K562 (cell line): Measurements from ENCODE around the gene CDH8. TPM values are rescaled to one million over a fixed set of nuclear protein-coding genes. Genes with fewer than 3 reads are reported as not detected.

Experiments used
- ATAC-seq: fragments of 200-7000 bp; cut with Tn5 transposase; 3 replicates; pipeline ENCODE4 v1.9.1; 2020; ENCODE audit warnings: moderate library complexity
- BruUV-seq: library from RNA; stranded (reverse); fragments of 400-500 nt; replicated peaks from 2 replicates; lab custom pipeline; 2021; lab: Mats Ljungman, UMichigan
- CTCF ChIA-PET: fragments of 300-600 bp; formaldehyde crosslinking; extraction: SDS; loops from one replicate; lab custom pipeline; 2021; ENCODE audit warnings: low intra/inter-chr PET ratio; lab: Yijun Ruan, JAX
- POLR2A ChIA-PET: fragments of 300-600, 350-650 bp; sonication (Branson Sonifier 250); formaldehyde crosslinking; extraction: SDS; loops from one replicate; lab custom pipeline; 2021; ENCODE audit warnings: antibody characterized with exemption, inconsistent platforms; lab: Yijun Ruan, JAX
- DNase-seq, 4 experiments: peaks; one replicate each; pipeline versions ENCODE4 v3.0.0 to v3.0.0-alpha.2; 2011 to 2018; ENCODE audit warnings: low spot score in 3 of 4, mixed read lengths in 3 of 4; ENCODE audit errors: extremely low read depth in 1 of 4
- FAIRE-seq: peaks from 2 replicates; lab custom pipeline; 2011; peaks lifted over from hg19 to GRCh38; lab: Jason Lieb, UNC
- H2AFZ ChIP-seq: 2 replicates; pipeline ENCODE4 v1.6.0; 2011; ENCODE audit warnings: low read depth, low read length, control low read depth, inconsistent platforms
- H3K27ac ChIP-seq: fragments of 200-600 bp; 3 replicates; pipeline ENCODE4 v1.8.0; 2011; ENCODE audit warnings: low read depth, mild to moderate bottlenecking, control low read depth, inconsistent platforms, low read length, moderate library complexity, mixed read lengths; ENCODE audit errors: extremely low read depth
- H3K27me3 ChIP-seq, 2 experiments: fragments of 300-600 bp in 1 of 2; 2 replicates in 1 of 2; 3 replicates in 1 of 2; pipeline versions ENCODE4 v1.6.0 to v1.8.0; 2011; ENCODE audit warnings: inconsistent platforms in 2 of 2, low read length in 2 of 2, mild to moderate bottlenecking in 1 of 2, mixed read lengths in 1 of 2, moderate library complexity in 1 of 2; ENCODE audit not compliant: control insufficient read depth in 2 of 2, insufficient read depth in 2 of 2
- H3K36me3 ChIP-seq: fragments of 300-600 bp; 3 replicates; pipeline ENCODE4 v1.8.0; 2011; ENCODE audit warnings: mild to moderate bottlenecking, low read length, inconsistent platforms; ENCODE audit not compliant: control insufficient read depth, insufficient read depth
- H3K4me1 ChIP-seq, 2 experiments: fragments of 200-600 bp in 1 of 2; replicated peaks in 1 of 2; 2 replicates in 1 of 2; 3 replicates in 1 of 2; pipeline versions ENCODE4 v1.5.1 to v1.8.0; 2011; ENCODE audit warnings: inconsistent platforms in 2 of 2, low read length in 2 of 2, mild to moderate bottlenecking in 1 of 2, mixed read lengths in 1 of 2, moderate library complexity in 1 of 2; ENCODE audit not compliant: control insufficient read depth in 2 of 2, insufficient read depth in 2 of 2
- H3K4me2 ChIP-seq: 2 replicates; pipeline ENCODE4 v1.6.1; 2011; ENCODE audit warnings: low read length, control low read depth, inconsistent platforms, mixed read lengths; ENCODE audit not compliant: insufficient read depth
- H3K4me3 ChIP-seq: fragments of 200-600 bp; sonication (generic), shearing (Covaris generic); 2 replicates; pipeline ENCODE4 v1.5.1; 2016; ENCODE audit warnings: control low read depth, inconsistent platforms
- H3K79me2 ChIP-seq: fragments of 200-600 bp; 3 replicates; pipeline ENCODE4 v1.8.0; 2011; ENCODE audit warnings: low read length, inconsistent platforms; ENCODE audit not compliant: control insufficient read depth, insufficient read depth
- H3K9ac ChIP-seq, 2 experiments: 2 replicates each; pipeline versions ENCODE4 v1.6.0 to v1.6.1; 2011; ENCODE audit warnings: low read depth in 2 of 2, low read length in 2 of 2, control low read depth in 1 of 2, inconsistent platforms in 1 of 2, mild to moderate bottlenecking in 1 of 2, mixed read lengths in 1 of 2; ENCODE audit not compliant: insufficient read depth in 1 of 2
- H3K9me1 ChIP-seq: one replicate; pipeline ENCODE4 v1.6.0; 2011; ENCODE audit warnings: inconsistent platforms, mild to moderate bottlenecking, low read length, moderate library complexity; ENCODE audit not compliant: control insufficient read depth, insufficient read depth
- H3K9me3 ChIP-seq: replicated peaks from 2 replicates; pipeline ENCODE4 v1.5.1; 2011; ENCODE audit warnings: low read depth, low read length, inconsistent platforms; ENCODE audit not compliant: control insufficient read depth, insufficient read depth
- H4K20me1 ChIP-seq: replicated peaks from 2 replicates; pipeline ENCODE4 v1.6.1; 2011; ENCODE audit warnings: low read length, inconsistent platforms, mixed read lengths; ENCODE audit not compliant: control insufficient read depth, insufficient read depth
- DMBX1 ChIP-seq: fragments of 250-450 bp; sonication (Bioruptor Pico); IDR thresholded peaks from 2 replicates; pipeline ENCODE4 v1.8.0; 2022; ENCODE audit warnings: inconsistent platforms, mild to moderate bottlenecking, moderate library complexity, borderline replicate concordance
- E4F1 ChIP-seq: fragments of 250-450 bp; sonication (Bioruptor Pico); IDR thresholded peaks from 2 replicates; pipeline ENCODE4 v1.5.0; 2021; ENCODE audit warnings: mild to moderate bottlenecking, borderline replicate concordance
- KAT7 ChIP-seq: sonication (generic); formaldehyde crosslinking; IDR thresholded peaks from 2 replicates; pipeline ENCODE4 v1.8.0; 2022; ENCODE audit warnings: missing genetic modification reagents, mild to moderate bottlenecking, borderline replicate concordance
- KDM1A ChIP-seq, 2 experiments: fragments of 450-650 bp; IDR thresholded peaks; 2 replicates each; pipeline ENCODE4 v1.6.1; 2016; ENCODE audit warnings: mild to moderate bottlenecking in 2 of 2
- MTA1 ChIP-seq: fragments of 450-650 bp; IDR thresholded peaks from 2 replicates; pipeline ENCODE4 v1.6.1; 2017; ENCODE audit warnings: borderline replicate concordance
- RUNX1 ChIP-seq: sonication (generic); IDR thresholded peaks from 2 replicates; pipeline ENCODE4 v1.6.1; 2016; ENCODE audit warnings: antibody characterized with exemption, low read depth
- ZNF436 ChIP-seq: fragments of 250-450, 450-650 bp; sonication (Bioruptor Pico); formaldehyde crosslinking; IDR thresholded peaks from 2 replicates; pipeline ENCODE4 v1.7.0; 2020; ENCODE audit warnings: mild to moderate bottlenecking
- WGBS: fragments of 100-300 bp; shearing (Covaris generic); methylation state at CpG from one replicate; pipeline ENCODE4 v1.1.6; 2016; ENCODE audit warnings: low coverage, mixed read lengths; ENCODE audit not compliant: insufficient coverage; ENCODE audit errors: missing lambda C conversion rate; 5-methylcytosine and 5-hydroxymethylcytosine counted together
- in situ Hi-C: fragments of 300-500 bp; cut with MboI; formaldehyde crosslinking; loops from 4 replicates; pipeline ENCODE4 v1.15.0; 2018; ENCODE audit warnings: inconsistent platforms, mixed read lengths
- intact Hi-C: fragments of 100-400 bp; cut with micrococcal nuclease; formaldehyde crosslinking; loops from 2 replicates; pipeline ENCODE4 v1.14.2; 2022
- polyA plus RNA-seq, 8 experiments: library from polyadenylated mRNA; depleted of rRNA in 4 of 8; stranded (reverse) in 5 of 8; unstranded in 3 of 8; fragments of >200 nt; fragmentation: Nextera tagmentation in 2 of 8; fragmentation: Illumina TruSeq in 1 of 8; extraction: Ambion mirVana in 2 of 8; extraction: Trizol in 1 of 8; gene quantifications; 2 replicates each; pipeline versions ENCODE4 v1.2.1 to v1.2.3, GENCODE V29; 2011 to 2014; ENCODE audit warnings: inconsistent platforms in 1 of 8, missing spikeins in 1 of 8
- total RNA-seq, 7 experiments: library from RNA; depleted of rRNA in 6 of 7; stranded (reverse); fragments of >200 nt in 6 of 7; fragmentation: Illumina TruSeq in 2 of 7; extraction: Trizol in 2 of 7; gene quantifications; 2 replicates each; pipeline versions ENCODE4 v1.2.1 to v1.2.3, GENCODE V29; 2011 to 2021; ENCODE audit warnings: low replicate concordance in 1 of 7

Gene CDH8
- total and polyA plus RNA-seq, 9 of the 15 experiments (the other 6 are each of a cell fraction or from before 2014, with no cell fraction given): 0.22 to 1.4 (median 0.42) TPM; not detected in 4

GRCh38 chr16:62058412-62058811, 22.2 kb upstream of the CDH8 start (continued):
- no peak for TF ChIP-seq DMBX1 (CRISPR knock-in tag)
- no peak for TF ChIP-seq RUNX1
- TF ChIP-seq, all 486 proteins: peak for 0

- in situ Hi-C loops: no loop called here
- Histone ChIP-seq H3K4me1 (no peaks in the 10 kb centered on the region), H3K9ac (no peak overlapping the region), H3K27ac (no peak overlapping the region), H3K9me1 (no peaks in the 10 kb centered on the region), H3K79me2 (no peaks in the 10 kb centered on the region)
- intact Hi-C loops: no loop called here
- ChIA-PET CTCF (no interaction called here), POLR2A (no interaction called here)
- no peak for FAIRE-seq
- no peak for DNase-seq
- WGBS: 3% methylated on average over 4 of the region's 4 CpGs
- no TSS peak for BruUV-seq
- ATAC-seq: no peak
- TF ChIP-seq KDM1A (IDR thresholded peaks at IDR 0.05) (no peak), MTA1 (no peak)
- TF ChIP-seq, all 486 proteins: peak for 0
- Histone ChIP-seq H3K4me3 (no peak overlapping the region), H3K4me2 (no peak overlapping the region), H2AFZ (no peak overlapping the region), H3K36me3 (no peaks in the 10 kb centered on the region), H3K9me3 (no peaks in the 10 kb centered on the region), H4K20me1 (no peaks in the 10 kb centered on the region), H3K27me3 (no peaks in the 10 kb centered on the region)
Measured at GRCh38 chr16:62051942-62052341, 15.7 kb upstream of the CDH8 start.

GRCh38 chr16:62050793-62051192, 14.6 kb upstream of the CDH8 start:
- Histone ChIP-seq H3K9me3 (no peaks in the 10 kb centered on the region), H3K36me3 (no peaks in the 10 kb centered on the region), H3K4me2 (no peak overlapping the region), H2AFZ (no peak overlapping the region), H3K9me1 (no peaks in the 10 kb centered on the region), H4K20me1 (no peaks in the 10 kb centered on the region), H3K27ac (no peak overlapping the region), H3K9ac (no peak overlapping the region), H3K27me3 (no peaks in the 10 kb centered on the region), H3K4me1 (no peaks in the 10 kb centered on the region), H3K4me3 (no peak overlapping the region), H3K79me2 (no peaks in the 10 kb centered on the region)
- in situ Hi-C loops: no loop called here
- ChIA-PET CTCF (no interaction called here), POLR2A (no interaction called here)
- FAIRE-seq (no peak), ATAC-seq (no peak), DNase-seq (no peak)
- BruUV-seq: no TSS peak
- intact Hi-C loops: no loop called here
- 0% methylated on average over 3 of the region's 3 CpGs for WGBS
- TF ChIP-seq E4F1 (CRISPR knock-in tag) (no peak), KAT7 (no peak), ZNF436 (CRISPR knock-in tag) (no peak)
